GM12864 (cell line): ENCODE results near the gene SBK2.
"Not testable (repeated sequence)": the region's sequence is repeated elsewhere in the genome, so short reads cannot be mapped to it uniquely, and the experiment has no call there.

Experiments
- DNase-seq: peaks from one replicate; pipeline ENCODE4 v3.0.0-alpha.2; 2011; ENCODE audit warnings: low read depth
- H3K4me3 ChIP-seq: 2 replicates; pipeline ENCODE4 v1.5.1; 2011; ENCODE audit warnings: mild to moderate bottlenecking, low read depth, low read length, control low read depth
- CTCF ChIP-seq: IDR thresholded peaks from 2 replicates; pipeline ENCODE4 v1.5.1; 2011; ENCODE audit warnings: low read depth, mild to moderate bottlenecking, moderate library complexity, low read length, control low read depth, inconsistent platforms; ENCODE audit errors: missing control alignments

Gene SBK2

GRCh38 chr19:55500368-55500952, 36.5 kb downstream of the SBK2 start:
- no peak for DNase-seq
- TF ChIP-seq CTCF, result no peak
- H3K4me3 ChIP-seq, result no peak overlapping the region

- DNase-seq, result no peak
- no peak for TF ChIP-seq CTCF
These were observed 38.6 kb downstream of the SBK2 start for GRCh38 chr19:55498246-55498840.

GRCh38 chr19:55497763-55498162, 39.2 kb downstream of the SBK2 start:
- no peak for TF ChIP-seq CTCF
- no peak overlapping the region for H3K4me3 ChIP-seq
- no peak for DNase-seq

More at GRCh38 chr19:55498246-55498840, 38.6 kb downstream of the SBK2 start:
- no peak overlapping the region for H3K4me3 ChIP-seq

GRCh38 chr19:55496820-55497219, 40.1 kb downstream of the SBK2 start:
- not testable (repeated sequence) for H3K4me3 ChIP-seq, DNase-seq

GRCh38 chr19:55495646-55496349, 41.1 kb downstream of the SBK2 start:
- no peak for TF ChIP-seq CTCF
- H3K4me3 ChIP-seq, result no peak overlapping the region

GRCh38 chr19:55494172-55494761, 42.7 kb downstream of the SBK2 start:
- no peak for DNase-seq
- no peak for TF ChIP-seq CTCF
- no peak overlapping the region; the same call in 1 of the 2 replicates for H3K4me3 ChIP-seq

More at GRCh38 chr19:55495646-55496349, 41.1 kb downstream of the SBK2 start:
- no peak for DNase-seq

GRCh38 chr19:55493645-55494171, 43.2 kb downstream of the SBK2 start:
- no peak for TF ChIP-seq CTCF
- no peak overlapping the region for H3K4me3 ChIP-seq
- DNase-seq, result no peak
